ENCODE data around the gene OSBPL9. TPM values are rescaled to one million over a fixed set of nuclear protein-coding genes. Genes with fewer than 3 reads are reported as not detected.

OSBPL9 gene
- total RNA-seq, 1 donor from 2014 or later, result 55.8 TPM

- Histone ChIP-seq H3K27ac (replicated peaks) (peak overlapping the region; percentile 17), H3K4me1 (peaks cover 7% of the 10 kb centered on the region), H3K9me3 (replicated peaks) (no peaks in the 10 kb centered on the region), H3K27me3 (ENCODE audit: low read depth) (no peaks in the 10 kb centered on the region), H3K36me3 (no peaks in the 10 kb centered on the region), H3K4me3 (no peak overlapping the region)
- no peak for TF ChIP-seq CTCF (IDR thresholded peaks at IDR 0.05; ENCODE audit: borderline replicate concordance)
- no peak for DNase-seq
- intact Hi-C loops (cut with micrococcal nuclease), result no loop called here
These were observed 62.5 kb downstream of the OSBPL9 start for GRCh38 chr1:51679435-51679834.

GRCh38 chr1:51684776-51685175 lies 67.9 kb downstream of the OSBPL9 start:
- no peak for TF ChIP-seq CTCF (IDR thresholded peaks at IDR 0.05; ENCODE audit: borderline replicate concordance)
- H3K4me3 ChIP-seq, result no peak overlapping the region
- no peaks in the 10 kb centered on the region for H3K36me3 ChIP-seq
- H3K9me3 ChIP-seq (replicated peaks), result no peaks in the 10 kb centered on the region
- intact Hi-C loops (cut with micrococcal nuclease), result no loop called here
- no peak for DNase-seq
- H3K4me1 ChIP-seq, result peaks cover 30% of the 10 kb centered on the region
- no peak overlapping the region for H3K27ac ChIP-seq (replicated peaks)
- H3K27me3 ChIP-seq (ENCODE audit: low read depth), result no peaks in the 10 kb centered on the region

- intact Hi-C loops (cut with micrococcal nuclease), result no loop called here
These were observed 69.6 kb downstream of the OSBPL9 start for GRCh38 chr1:51686450-51686849.

DNA sequence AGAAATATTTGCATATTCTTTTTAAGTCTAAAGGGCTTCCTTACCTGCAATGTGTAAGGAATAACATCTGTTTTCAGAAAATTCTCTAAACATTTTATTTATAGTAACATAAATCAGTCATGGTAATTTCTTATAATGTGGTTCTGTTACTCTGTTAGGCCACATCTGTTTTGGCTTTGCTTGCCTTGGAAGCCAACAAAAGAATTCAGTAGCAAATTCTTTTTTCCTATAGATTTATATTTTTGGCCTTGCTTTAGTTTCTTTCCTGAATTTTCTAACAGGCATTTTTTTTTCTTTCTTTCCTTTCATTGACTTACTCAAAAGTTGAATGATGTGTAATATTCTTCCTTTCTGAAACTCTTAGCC lies 72.2 kb downstream of the OSBPL9 start:
- Histone ChIP-seq H3K36me3 (no peaks in the 10 kb centered on the region), H3K4me3 (no peak overlapping the region), H3K27ac (replicated peaks) (peak overlapping the region; percentile 64), H3K4me1 (peaks cover 69% of the 10 kb centered on the region), H3K27me3 (ENCODE audit: low read depth) (no peaks in the 10 kb centered on the region), H3K9me3 (replicated peaks) (no peaks in the 10 kb centered on the region)
- TF ChIP-seq CTCF (IDR thresholded peaks at IDR 0.05; ENCODE audit: borderline replicate concordance), result no peak
- no peak for DNase-seq
- intact Hi-C loops (cut with micrococcal nuclease), result no loop called here

More at GRCh38 chr1:51686450-51686849, 69.6 kb downstream of the OSBPL9 start:
- H3K9me3 ChIP-seq (replicated peaks), result no peaks in the 10 kb centered on the region
- H3K4me1 ChIP-seq, result peaks cover 44% of the 10 kb centered on the region
- no peaks in the 10 kb centered on the region for H3K27me3 ChIP-seq (ENCODE audit: low read depth)
- no peak for TF ChIP-seq CTCF (IDR thresholded peaks at IDR 0.05; ENCODE audit: borderline replicate concordance)
- no peak overlapping the region for H3K4me3 ChIP-seq
- no peak overlapping the region for H3K27ac ChIP-seq (replicated peaks)
- H3K36me3 ChIP-seq, result no peaks in the 10 kb centered on the region
- DNase-seq, result no peak

GRCh38 chr1:51689643-51690042 lies 72.8 kb downstream of the OSBPL9 start:
- TF ChIP-seq CTCF (IDR thresholded peaks at IDR 0.05; ENCODE audit: borderline replicate concordance), result no peak
- peak overlapping the region; percentile 64 for H3K27ac ChIP-seq (replicated peaks)
- DNase-seq, result no peak
- no peaks in the 10 kb centered on the region for H3K9me3 ChIP-seq (replicated peaks)
- peaks cover 73% of the 10 kb centered on the region for H3K4me1 ChIP-seq
- H3K36me3 ChIP-seq, result no peaks in the 10 kb centered on the region
- no peak overlapping the region for H3K4me3 ChIP-seq
- no peaks in the 10 kb centered on the region for H3K27me3 ChIP-seq (ENCODE audit: low read depth)
- intact Hi-C loops (cut with micrococcal nuclease), result no loop called here
